ENCODE data around the gene MPG.

DNA sequence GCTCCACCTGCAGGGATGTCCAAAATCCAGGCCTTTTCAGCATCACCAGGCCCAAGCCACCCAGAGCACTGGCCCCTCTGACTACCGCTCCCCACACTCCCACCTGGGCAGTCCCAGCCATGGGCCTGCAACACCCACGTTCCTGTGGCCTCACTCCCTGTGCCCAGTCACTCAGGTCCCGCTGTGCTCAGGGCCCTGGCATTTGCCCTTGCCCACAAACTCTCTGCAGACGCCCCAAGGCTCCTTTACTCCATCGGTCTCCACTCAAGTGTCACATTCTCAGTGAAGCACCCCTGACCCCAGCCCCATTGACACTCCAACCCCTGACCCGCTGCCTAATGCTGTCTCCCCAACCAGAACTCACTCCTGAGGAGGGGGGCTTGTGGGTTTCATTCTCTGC lies 23.6 kb downstream of the MPG start:
- TF ChIP-seq, protein P1, sequence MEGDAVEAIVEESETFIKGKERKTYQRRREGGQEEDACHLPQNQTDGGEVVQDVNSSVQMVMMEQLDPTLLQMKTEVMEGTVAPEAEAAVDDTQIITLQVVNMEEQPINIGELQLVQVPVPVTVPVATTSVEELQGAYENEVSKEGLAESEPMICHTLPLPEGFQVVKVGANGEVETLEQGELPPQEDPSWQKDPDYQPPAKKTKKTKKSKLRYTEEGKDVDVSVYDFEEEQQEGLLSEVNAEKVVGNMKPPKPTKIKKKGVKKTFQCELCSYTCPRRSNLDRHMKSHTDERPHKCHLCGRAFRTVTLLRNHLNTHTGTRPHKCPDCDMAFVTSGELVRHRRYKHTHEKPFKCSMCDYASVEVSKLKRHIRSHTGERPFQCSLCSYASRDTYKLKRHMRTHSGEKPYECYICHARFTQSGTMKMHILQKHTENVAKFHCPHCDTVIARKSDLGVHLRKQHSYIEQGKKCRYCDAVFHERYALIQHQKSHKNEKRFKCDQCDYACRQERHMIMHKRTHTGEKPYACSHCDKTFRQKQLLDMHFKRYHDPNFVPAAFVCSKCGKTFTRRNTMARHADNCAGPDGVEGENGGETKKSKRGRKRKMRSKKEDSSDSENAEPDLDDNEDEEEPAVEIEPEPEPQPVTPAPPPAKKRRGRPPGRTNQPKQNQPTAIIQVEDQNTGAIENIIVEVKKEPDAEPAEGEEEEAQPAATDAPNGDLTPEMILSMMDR (IDR thresholded peaks at IDR 0.05): no peak
- no peak for TF ChIP-seq POLR2A (IDR thresholded peaks at IDR 0.05)
